Measurements from ENCODE around the gene PROK1.

DNA sequence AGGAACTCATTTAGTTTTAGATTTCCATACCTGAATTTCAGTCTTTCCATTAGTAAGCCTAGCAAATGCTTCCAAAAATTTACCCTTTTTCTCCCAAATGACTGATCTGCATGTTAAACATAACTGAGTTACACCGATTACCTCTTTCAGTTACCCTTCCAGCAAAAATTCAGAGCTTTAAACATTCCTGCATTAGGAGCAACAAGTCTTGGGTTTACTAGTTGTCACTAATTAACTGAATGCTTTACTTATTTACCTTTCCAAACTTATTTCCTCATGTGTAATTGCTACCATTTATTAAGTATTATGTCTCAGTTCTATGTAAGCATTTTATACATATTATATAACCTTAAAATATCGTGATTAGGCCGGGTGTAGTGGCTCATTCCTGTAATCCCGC lies 46.5 kb upstream of the PROK1 start:
- TF ChIP-seq CTCF (IDR thresholded peaks at IDR 0.05 in 4 of 5, conservative IDR thresholded peaks at IDR 0.05 in 1 of 5) (no peak), POLR2A (IDR thresholded peaks at IDR 0.05) (no peak)

Measured in gastrocnemius medialis (tissue), 4 donors.